ENCODE measurements around the gene MRPL22.

The MRPL22 gene

DNA sequence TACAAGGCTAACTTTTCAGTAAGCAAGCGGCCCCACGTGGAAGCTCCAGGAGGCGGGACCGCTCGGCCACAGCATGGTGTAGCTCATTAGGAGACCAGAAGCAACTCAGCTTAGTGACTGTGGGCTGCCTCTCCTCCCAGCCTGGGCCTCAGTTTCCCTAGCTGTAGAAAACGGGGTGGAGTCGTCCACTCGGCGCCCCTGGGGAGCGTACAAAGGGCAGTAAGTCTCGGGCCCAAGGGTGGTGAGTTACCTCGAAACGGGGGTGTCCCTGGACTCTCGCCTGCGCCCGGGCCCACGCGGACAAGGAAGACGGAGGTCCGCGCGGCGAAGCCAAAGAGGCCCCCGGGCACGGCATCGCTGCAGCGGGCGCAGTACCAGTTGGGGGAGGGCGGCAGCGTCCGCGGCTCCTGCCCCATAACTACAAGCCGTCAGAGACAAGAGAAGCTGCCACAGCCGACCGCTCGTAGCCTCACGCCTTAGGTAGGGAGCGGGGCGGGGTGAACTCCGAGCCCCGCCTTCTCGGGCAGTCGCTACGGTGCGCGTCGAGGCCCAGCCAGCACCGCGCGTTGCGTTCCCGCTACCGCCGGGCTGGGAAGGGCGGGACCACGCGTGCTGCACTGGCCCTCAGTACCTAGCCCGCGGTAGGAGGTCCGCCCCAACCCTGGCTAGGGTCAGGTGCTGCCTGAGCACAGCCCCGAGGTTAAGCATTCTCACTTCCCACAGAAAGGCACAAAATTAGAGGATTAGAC, 3.0 kb upstream of the MRPL22 start, which contains the start of gene GEMIN5 (continued):
- peak; percentile 80 for TF ChIP-seq PATZ1 (tag by site-specific recombination; IDR thresholded peaks at IDR 0.05)
- no peak; the same call in 1 of the 2 replicates for TF ChIP-seq ZFHX2 (tag by site-specific recombination; conservative IDR thresholded peaks at IDR 0.05)
- no peak for TF ChIP-seq ZNF560 (tag by site-specific recombination; IDR thresholded peaks at IDR 0.05; ENCODE audit: borderline replicate concordance)
- no peak for TF ChIP-seq ZBTB7A (tag by site-specific recombination; IDR thresholded peaks at IDR 0.05; ENCODE audit: low read depth)
- TF ChIP-seq ZNF501 (tag by site-specific recombination; IDR thresholded peaks at IDR 0.05) = peak; percentile 92
- no peak for TF ChIP-seq ZNF670 (tag by site-specific recombination; IDR thresholded peaks at IDR 0.05; ENCODE audit: low read depth)
- no peak for TF ChIP-seq ZBTB49 (tag by site-specific recombination; IDR thresholded peaks at IDR 0.05; ENCODE audit: low read depth)
- TF ChIP-seq ZXDB (tag by site-specific recombination; IDR thresholded peaks at IDR 0.05) = peak; percentile 45
- peak; percentile 59 for TF ChIP-seq ZBTB44 (tag by site-specific recombination; IDR thresholded peaks at IDR 0.05)
- no peak for TF ChIP-seq ZNF555 (tag by site-specific recombination; conservative IDR thresholded peaks at IDR 0.05)
- TF ChIP-seq ZNF121 (tag by site-specific recombination; IDR thresholded peaks at IDR 0.05) = 0 out of 2 replicates have a peak, but pooled peaks have one; percentile 8
- no peak for TF ChIP-seq ZNF404 (tag by site-specific recombination; IDR thresholded peaks at IDR 0.05)
- peak; percentile 42; the same call in 1 of the 2 replicates for TF ChIP-seq ZNF324 (tag by site-specific recombination; IDR thresholded peaks at IDR 0.05)
- TF ChIP-seq WT1 (tag by site-specific recombination; IDR thresholded peaks at IDR 0.05) = no peak; the same call in 1 of the 2 replicates
- TF ChIP-seq BCL11A (tag by site-specific recombination; IDR thresholded peaks at IDR 0.05; ENCODE audit: low read depth) = 0 out of 2 replicates have a peak, but pooled peaks have one; percentile 47
- TF ChIP-seq ZNF292 (tag by site-specific recombination; IDR thresholded peaks at IDR 0.05; ENCODE audit: borderline replicate concordance, low read depth) = no peak
- TF ChIP-seq, protein P1, sequence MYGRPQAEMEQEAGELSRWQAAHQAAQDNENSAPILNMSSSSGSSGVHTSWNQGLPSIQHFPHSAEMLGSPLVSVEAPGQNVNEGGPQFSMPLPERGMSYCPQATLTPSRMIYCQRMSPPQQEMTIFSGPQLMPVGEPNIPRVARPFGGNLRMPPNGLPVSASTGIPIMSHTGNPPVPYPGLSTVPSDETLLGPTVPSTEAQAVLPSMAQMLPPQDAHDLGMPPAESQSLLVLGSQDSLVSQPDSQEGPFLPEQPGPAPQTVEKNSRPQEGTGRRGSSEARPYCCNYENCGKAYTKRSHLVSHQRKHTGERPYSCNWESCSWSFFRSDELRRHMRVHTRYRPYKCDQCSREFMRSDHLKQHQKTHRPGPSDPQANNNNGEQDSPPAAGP (tag by site-specific recombination; IDR thresholded peaks at IDR 0.05) = peak; percentile 96
- peak; percentile 33; the same call in 1 of the 2 replicates for TF ChIP-seq ZNF518A (tag by site-specific recombination; conservative IDR thresholded peaks at IDR 0.05; ENCODE audit: low read depth)
- TF ChIP-seq ZNF2 (tag by site-specific recombination; IDR thresholded peaks at IDR 0.05) = peak; percentile 81; the same call in 1 of the 2 replicates
- peak; percentile 70 for TF ChIP-seq ZNF629 (tag by site-specific recombination; IDR thresholded peaks at IDR 0.05)
- no peak for TF ChIP-seq ZNF776 (tag by site-specific recombination; IDR thresholded peaks at IDR 0.05; ENCODE audit: borderline replicate concordance)
- peak; percentile 95 for TF ChIP-seq ZBTB26 (tag by site-specific recombination; optimal IDR thresholded peaks at IDR 0.05)
- TF ChIP-seq, protein P2, sequence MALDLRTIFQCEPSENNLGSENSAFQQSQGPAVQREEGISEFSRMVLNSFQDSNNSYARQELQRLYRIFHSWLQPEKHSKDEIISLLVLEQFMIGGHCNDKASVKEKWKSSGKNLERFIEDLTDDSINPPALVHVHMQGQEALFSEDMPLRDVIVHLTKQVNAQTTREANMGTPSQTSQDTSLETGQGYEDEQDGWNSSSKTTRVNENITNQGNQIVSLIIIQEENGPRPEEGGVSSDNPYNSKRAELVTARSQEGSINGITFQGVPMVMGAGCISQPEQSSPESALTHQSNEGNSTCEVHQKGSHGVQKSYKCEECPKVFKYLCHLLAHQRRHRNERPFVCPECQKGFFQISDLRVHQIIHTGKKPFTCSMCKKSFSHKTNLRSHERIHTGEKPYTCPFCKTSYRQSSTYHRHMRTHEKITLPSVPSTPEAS (tag by site-specific recombination; IDR thresholded peaks at IDR 0.05) = 0 out of 2 replicates have a peak, but pooled peaks have one; percentile 7

All from HEK293 (cell line).